SU-DHL-6 (cell line): Measurements from ENCODE around the gene PCARE.

Source experiments
- CTCF ChIP-seq: fragments of 200-600 bp; sonication (generic); IDR thresholded peaks from one replicate; pipeline ENCODE4 v1.5.1; 2017; ENCODE audit warnings: antibody characterized with exemption, mild to moderate bottlenecking, low read length, moderate library complexity; ENCODE audit not compliant: insufficient read depth, poor library complexity, severe bottlenecking
- EZH2phosphoT487 ChIP-seq: fragments of 200-600 bp; sonication (generic), shearing (Covaris generic); conservative IDR thresholded peaks from 2 replicates; pipeline ENCODE4 v1.6.1; 2018; ENCODE audit warnings: mild to moderate bottlenecking, antibody characterized with exemption, low read length, moderate library complexity, mixed read lengths

- TF ChIP-seq CTCF (no peak), EZH2phosphoT487 (no peak)
Measured at GRCh38 chr2:29112379-29112778, 38.1 kb upstream of the PCARE start.
